ENCODE results near the gene CNOT6.
A peak's percentile ranks its signal among the peaks of the same experiment; 100 is the strongest.
"Not testable (repeated sequence)": the region's sequence is repeated elsewhere in the genome, so short reads cannot be mapped to it uniquely, and the experiment has no call there.

Gene CNOT6

DNA sequence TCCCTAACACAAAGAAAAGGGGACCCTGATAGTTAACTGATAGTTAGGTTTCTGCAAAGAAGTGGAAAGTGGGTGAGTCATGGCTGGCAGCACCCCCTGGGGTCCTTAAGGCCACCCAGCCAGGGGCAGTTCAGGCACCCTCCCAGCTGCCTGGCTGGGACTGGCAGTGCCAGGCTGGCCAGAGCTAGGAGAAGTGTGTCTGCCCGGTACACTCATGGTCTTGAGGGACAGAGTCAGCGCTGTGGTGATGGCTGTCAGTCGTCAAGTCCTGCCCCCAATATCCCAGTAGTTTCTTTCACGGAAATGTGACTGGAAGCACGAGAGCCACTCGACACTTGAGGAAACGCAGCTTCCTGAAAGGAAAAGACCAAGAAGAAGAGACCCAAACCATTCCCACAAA lies 22.3 kb upstream of the CNOT6 start:
- DNase-seq, result no peak

DNA sequence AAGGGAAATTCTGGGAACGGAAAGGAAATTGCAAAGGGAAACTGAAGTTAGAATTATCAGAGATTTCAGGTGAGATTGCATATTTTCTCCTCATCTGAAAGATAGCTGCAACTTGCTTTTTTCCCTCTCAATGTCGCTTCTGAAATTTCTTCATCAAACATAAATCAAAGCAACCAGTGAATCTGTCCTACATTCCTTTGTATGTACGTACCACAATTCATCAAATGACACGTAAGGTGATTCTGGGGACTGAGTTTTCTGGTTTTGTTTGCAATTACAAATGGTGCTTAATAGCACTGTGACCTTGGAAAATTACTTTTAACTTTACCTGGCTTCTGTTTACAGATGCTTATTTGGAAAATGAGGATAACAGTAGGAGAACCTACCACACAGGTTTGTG lies 21.9 kb upstream of the CNOT6 start:
- no peak for DNase-seq

DNA sequence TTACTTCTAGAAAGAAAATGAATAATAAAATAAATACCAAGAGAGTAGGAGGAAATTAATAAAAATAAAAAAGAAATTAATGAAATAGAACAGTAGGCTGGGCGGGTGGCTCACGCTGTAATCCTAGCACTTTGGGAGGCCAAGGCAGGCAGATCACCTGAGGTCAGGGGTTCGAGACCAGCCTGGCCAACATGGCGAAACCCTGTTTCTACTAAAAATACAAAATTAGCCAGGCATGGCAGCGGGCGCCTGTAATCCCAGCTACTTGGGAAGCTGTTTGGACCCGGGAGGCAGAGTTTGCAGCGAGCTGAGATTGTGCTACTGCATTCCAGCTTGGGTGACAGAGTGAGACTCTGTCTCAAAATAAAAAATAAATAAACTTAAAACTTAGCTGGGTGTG lies 20.8 kb upstream of the CNOT6 start:
- not testable (repeated sequence) for DNase-seq

DNA sequence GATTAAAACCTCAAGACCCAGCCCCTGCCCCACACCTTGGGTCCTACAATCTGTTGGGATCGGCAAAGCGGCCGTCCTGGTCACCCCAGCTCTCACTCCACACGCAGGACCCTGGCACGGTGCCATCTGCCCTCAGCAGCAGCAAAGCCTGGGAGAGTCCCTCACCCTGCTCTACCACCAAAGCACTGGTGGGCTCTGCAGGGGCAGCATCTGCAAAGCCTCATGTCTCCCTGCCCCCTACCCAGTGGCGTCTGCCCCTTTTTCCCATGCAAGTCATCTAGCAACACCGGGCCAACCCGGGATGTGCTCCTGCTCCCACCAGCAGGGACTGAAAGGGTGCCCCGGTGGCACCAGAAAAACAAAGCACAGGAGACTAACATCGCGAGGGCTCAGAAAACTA lies 19.6 kb upstream of the CNOT6 start:
- no peak for DNase-seq

DNA sequence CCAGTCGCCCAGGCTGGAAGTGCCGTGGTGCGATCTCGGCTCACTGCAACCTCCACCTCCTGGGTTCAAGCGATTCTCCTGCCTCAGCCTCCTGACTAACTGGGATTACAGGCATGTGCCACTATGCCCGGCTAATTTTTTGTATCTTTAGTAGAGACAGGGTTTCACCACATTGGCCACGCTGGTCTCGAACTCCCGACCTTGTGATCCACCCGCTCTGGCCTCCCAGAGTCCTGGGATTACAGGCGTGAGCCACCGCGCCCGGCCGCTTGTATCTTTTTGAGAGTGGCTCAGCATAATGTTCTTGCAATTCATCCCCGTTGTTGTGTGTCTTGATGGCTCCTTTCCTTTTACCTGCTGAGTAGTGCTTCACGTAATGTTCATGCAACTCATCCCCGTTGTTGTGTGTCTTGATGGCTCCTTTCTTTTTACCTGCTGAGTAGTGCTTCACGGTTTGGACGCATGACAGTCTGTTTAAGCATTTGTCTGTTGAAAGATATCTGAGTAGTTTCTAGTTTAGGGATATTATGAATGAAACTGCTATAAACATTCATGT lies 18.1 kb upstream of the CNOT6 start:
- DNase-seq, result not testable (repeated sequence)

DNA sequence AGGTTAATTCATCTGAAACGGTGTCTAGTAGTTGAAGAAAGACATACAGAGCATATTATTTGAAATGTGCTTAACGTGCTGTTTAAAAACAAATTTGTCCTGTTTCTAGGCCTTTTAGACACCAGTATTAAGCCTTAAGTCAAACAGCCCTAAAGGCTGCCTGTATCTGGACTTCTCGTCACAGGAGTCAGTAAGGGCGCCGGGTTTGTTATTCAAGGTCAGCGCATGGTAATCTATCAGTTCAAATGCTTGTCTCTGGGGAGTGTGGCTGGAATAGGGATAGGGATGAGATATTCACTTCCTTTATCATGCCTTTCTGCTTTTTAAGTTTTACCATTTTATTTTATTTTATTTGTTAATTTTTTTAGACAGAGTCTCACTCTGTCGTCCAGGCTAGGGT lies 9.4 kb upstream of the CNOT6 start:
- no peak for DNase-seq

DNA sequence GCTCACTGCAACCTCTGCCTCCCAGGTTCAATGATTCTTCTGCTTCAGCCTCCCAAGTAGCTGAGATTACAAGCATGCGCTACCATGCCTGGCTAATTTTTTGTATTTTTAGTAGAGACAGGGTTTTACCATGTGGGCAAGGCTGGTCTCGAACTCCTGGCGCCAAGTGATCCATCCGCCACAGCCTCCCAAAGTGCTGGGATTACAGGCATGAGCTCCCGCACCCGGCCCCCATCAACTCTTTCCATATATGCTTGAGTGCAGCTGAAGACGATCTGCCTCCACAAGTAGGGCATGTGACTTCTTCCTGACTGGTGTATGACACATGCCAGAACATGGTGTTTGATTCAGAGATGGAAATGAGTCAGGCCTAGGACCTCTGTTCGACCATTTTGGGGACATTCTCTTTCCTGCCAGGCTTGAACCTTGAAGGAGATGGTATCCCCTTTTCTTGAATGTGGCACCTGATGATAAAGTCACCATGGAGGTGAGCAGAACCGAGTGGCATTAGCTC lies 7.5 kb upstream of the CNOT6 start:
- DNase-seq, result no peak

GRCh38 chr5:180487556-180487955 lies 6.6 kb upstream of the CNOT6 start:
- no peak for DNase-seq

GRCh38 chr5:180491496-180491895 lies 2.7 kb upstream of the CNOT6 start:
- no peak for DNase-seq

DNA sequence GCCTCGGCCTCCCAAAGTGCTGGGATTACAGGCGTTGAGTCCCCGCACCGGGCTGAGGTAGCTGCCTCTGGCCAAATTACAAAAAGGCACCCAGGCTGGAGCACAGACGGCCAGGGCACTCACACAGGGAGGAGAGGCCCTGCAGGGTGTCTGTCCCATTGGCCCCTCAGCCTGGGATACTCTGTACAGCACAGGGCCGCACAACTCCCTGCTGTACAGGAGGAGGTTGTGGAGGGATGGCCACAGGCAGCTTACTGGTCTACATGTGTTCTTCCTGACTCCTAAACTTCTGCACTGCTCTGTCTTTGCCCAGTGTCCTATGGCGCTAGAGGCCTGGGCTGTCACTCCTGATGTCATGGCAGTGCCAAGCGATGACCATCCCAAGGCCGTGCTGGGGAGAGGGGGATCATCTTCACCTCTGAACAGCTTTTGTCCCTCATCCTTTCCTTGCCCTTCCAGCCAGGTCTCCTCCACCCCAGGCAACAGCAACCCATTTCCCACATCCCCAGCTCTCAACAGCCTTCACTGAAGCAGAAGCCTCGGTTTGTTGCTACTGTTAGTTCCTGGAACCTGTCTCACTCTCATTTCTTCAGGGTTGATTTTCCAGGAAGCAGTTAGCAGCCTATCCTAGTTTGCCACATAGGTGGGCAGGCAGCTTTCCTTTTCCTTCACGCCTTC lies 1.8 kb upstream of the CNOT6 start:
- no peak for DNase-seq

- peak; percentile 29 for DNase-seq
Observed at GRCh38 chr5:180494510-180495181, 467 bp downstream of the CNOT6 start.

GRCh38 chr5:180495292-180495691 lies 1.1 kb downstream of the CNOT6 start:
- no peak for DNase-seq

DNA sequence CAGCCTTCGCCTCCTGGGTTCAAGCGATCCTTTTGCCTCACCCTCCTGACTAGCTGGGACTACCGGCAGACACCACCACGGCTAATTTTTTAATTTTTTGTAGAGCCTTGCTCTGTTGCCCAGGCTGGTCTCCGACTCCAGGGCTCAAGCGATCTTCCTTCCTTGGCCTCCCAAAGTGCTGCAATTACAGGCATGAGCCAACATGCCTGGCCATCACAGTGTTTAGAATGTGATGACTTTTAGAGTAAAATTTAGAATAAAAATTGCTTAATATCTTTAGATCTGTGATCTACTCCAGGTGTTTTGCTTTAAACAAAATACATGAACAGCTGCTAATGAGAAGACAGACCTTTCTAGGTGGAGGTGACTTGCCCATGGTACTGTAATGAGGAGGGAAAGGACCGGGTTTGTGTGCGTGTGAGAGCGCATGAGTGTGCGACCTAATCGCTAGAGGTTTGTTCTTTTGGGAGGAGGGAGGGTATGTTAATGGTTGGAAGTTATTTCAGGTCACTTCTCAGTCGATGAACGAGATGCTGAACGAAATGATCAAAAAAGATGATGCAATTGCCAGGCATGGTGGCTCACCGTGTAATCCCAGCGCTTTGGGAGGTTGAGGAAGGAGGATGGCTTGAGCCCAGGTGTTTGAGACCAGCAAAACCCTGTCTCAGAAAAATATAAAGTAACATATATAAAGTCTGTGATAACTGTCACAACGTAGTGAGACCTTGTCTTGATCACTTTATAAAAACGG lies 2.0 kb downstream of the CNOT6 start:
- no peak for DNase-seq

- DNase-seq, result not testable (repeated sequence)
Observed at GRCh38 chr5:180496806-180497205, 2.6 kb downstream of the CNOT6 start.

- DNase-seq, result not testable (repeated sequence)
Observed at GRCh38 chr5:180497865-180498264, 3.7 kb downstream of the CNOT6 start.

- DNase-seq, result no peak
Observed at GRCh38 chr5:180498378-180498777, 4.2 kb downstream of the CNOT6 start.

DNA sequence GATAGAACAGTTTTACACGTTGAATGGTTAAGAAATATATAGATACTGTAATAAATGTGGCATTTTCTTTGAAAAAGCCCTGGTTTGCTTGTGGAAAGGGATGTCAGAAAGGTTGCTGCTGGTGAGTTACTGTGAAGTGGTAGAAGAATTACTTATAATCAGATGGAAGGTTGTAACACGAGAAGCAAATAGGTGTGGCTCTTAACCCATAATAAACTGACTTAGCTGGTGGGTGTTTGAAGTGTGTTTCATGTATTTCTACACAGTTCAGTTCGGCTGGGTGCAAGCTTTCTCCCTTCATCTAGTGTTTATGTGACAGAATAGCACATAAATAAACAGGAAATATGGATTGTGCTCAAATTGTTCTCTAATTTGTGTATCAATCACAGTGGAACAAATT lies 5.5 kb downstream of the CNOT6 start:
- no peak for DNase-seq

GRCh38 chr5:180500300-180500699 lies 6.1 kb downstream of the CNOT6 start:
- DNase-seq, result not testable (repeated sequence)

GRCh38 chr5:180507661-180508060 lies 13.5 kb downstream of the CNOT6 start:
- no peak for DNase-seq

- DNase-seq, result no peak
Observed at GRCh38 chr5:180515294-180515693, 21.1 kb downstream of the CNOT6 start.

- not testable (repeated sequence) for DNase-seq
Observed at GRCh38 chr5:180515974-180516373, 21.8 kb downstream of the CNOT6 start.

DNA sequence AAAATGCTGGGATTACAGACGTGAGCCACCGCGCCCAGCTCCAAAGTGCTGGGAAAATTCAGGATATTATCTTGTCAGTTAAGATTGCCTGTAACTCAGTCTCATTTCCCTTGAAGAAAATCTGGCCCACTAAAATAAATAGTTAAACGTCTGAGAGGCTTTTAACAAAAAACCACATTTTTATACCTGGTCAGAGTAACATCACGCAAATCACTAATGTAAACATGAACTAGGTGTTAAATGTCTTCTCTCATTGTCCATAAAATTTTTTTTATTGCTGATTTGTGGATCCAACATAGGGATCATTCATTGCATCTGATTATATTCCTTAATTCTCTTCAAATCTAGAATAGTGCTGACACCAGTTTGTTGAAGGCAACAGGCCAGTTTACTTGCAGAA lies 22.3 kb downstream of the CNOT6 start:
- DNase-seq, result no peak

- DNase-seq, result no peak
Observed at GRCh38 chr5:180519098-180519497, 24.9 kb downstream of the CNOT6 start.

- DNase-seq, result no peak
Observed at GRCh38 chr5:180521101-180521500, 26.9 kb downstream of the CNOT6 start.
